Stimulated activated CD4-positive, alpha-beta T cell treated with anti-CD3 and anti-CD28 coated beads, Interleukin-12 subunit alpha, Interleukin-12 subunit beta, amount 100 ng/mL, for 24 hours (primary cell): Measurements from ENCODE around the gene SDHAF2.
"Not testable (repeated sequence)": the region's sequence is repeated elsewhere in the genome, so short reads cannot be mapped to it uniquely, and the experiment has no call there.

Experiments used
- DNase-seq, 2 experiments: peaks; one replicate each; pipeline ENCODE4 v3.0.0-alpha.2; 2020; ENCODE audit warnings: low read depth in 2 of 2

Gene SDHAF2

DNA sequence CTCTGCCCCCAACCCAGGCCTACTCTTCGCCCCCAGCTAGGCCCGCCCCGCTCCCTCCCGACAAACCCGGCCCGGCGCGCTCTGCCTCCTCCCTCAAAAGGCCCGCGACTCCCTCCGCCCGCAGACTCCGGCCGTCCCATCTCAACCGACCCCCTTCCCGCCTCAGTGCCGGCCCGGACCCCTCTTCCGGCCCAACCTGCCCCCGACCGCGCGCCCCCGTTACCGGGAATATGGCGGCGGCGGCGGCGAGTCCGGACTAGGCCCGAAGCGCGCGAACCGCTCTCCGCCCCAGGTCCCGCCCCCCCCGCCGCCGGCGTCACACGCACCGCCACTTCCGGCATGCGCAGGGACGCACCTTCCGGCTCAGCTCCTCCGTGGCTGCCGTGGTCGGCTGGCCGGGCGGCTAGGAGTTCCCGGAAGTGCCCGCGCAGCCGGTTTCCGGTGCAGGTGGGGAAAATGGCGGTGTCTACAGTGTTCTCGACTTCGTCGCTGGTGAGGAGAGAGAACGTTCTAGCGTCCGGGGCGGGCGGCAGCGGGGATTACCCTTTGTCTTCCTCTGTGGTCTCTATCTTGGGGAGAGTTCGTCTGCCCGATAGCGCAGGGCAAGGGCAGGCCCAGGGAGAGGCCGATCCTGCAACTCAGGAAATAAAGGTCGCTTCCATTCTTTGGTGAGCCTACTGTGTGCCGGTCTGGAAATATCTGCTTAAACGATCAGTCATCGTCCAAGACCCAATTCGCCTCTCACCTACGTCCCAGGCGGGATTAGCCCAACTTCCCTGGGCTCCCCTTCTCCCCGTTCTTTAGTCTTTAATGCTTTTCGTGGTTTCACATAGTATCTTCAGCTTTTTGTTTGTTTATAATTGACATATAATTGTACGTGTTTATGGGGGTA lies at the start of gene SDHAF2, which contains the start of gene CPSF7:
TSS of gene SDHAF2 (plus strand) at position 434 of the 892 bp plus-strand sequence. CDS start at position 457, 23 bp downstream.
TSS of gene CPSF7 (minus strand) at position 285 of the 892 bp plus-strand sequence. CDS start 740 bp downstream, outside the sequence.
- DNase-seq: peak; percentile 95 to 97

DNA sequence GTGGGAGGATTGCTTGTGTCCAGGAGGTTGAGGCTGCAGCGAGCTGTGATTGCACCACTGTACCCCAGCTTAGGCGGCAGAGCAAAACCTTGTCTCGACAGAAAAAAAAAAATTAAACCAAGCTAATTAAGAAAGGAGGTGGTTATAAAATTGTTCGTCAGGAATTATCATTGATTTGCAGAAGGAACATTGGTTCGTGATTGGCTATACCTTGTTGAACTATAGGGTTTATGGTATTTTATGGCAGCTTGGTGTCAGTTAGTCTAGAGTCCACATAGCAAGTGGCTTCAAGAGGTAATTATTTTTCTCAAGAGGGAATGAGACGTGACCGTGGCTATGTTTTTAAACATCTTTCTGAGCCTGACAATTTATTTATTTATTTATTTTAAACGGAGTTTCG lies 49.0 kb upstream of the SDHAF2 start:
- no peak for DNase-seq

DNA sequence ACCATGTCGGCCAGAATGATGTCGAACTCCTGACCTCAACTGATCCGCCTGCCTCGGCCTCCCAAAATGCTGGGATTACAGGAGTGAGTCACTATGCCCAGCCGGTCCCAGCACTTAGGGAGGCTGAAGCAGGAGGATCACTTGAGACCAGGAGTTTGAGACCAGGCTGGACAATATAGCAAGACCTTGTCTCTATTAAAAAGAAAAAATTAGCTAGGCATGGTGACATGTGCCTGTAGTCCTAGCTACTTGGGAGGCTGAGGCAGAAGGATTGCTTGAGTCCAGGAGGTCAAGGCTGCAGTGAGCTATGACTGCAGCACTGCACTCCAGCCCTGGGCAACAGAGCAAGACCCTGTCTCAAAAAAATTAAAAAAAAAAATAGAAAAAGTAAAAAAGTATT lies 46.1 kb upstream of the SDHAF2 start:
- DNase-seq: not testable (repeated sequence)

DNA sequence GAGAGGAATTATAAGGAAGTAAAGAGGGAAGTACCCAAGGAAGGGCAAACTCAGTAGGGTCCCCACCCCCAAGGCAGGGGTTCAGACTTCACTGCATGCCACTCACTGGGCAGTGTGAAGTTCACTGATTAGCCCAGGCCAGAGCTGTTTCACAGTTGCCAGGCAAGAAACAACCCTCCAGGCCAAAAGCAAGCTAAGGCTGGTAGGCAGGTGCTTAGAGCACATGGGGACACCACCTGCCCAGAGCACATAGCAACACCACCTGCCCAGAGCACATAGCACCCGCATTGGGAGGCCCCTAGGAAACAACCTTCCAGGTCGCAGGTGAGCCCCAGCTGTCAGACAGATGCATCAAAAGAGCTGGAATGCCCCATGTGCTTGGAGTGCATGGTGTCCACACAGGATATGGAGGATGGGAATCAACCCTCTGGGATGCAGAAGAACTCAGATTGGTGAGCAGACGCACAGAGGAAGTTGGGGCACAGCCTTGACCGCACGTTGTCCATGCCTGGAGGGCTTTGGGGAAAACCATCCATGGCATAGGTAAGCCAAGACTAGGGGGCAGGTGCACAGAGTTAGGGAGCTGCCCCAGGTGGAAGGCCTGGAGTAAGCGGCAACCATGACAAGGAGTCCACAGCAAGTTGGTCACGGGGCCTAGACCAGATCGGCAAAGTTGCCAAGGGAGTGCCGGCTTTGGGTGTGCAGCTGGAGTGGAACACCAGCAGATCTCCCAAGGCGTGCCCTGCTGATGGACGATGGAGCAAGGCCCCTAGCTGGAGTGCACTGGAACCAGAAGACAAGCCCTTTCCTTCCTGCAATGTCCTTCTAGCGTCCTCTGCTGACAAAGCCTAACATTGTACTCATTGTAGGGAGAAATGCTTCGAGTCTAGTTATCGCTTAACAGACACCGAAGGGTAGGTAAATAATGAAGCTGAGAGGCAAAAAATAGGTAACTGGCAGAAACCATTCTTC lies 45.4 kb upstream of the SDHAF2 start:
- no peak for DNase-seq

DNA sequence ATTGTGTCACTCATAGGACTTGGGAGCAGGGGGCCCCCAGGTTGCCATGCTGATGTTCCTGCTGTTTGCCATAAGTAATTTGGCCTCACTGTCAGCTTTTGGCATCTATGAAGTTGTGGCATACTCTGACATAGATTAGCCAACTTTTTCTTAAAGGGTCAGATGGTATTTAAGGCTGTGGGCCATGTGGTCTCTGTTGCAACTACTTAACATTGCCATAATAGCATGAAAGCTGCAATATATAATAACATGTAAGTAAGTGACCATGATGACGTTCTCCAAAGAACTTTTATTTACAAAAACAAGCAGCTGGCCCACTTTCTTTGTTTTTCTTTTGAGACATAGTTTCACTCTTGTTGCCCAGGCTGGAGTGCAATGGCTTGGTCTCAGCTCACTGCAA lies 39.8 kb upstream of the SDHAF2 start:
- DNase-seq: no peak

DNA sequence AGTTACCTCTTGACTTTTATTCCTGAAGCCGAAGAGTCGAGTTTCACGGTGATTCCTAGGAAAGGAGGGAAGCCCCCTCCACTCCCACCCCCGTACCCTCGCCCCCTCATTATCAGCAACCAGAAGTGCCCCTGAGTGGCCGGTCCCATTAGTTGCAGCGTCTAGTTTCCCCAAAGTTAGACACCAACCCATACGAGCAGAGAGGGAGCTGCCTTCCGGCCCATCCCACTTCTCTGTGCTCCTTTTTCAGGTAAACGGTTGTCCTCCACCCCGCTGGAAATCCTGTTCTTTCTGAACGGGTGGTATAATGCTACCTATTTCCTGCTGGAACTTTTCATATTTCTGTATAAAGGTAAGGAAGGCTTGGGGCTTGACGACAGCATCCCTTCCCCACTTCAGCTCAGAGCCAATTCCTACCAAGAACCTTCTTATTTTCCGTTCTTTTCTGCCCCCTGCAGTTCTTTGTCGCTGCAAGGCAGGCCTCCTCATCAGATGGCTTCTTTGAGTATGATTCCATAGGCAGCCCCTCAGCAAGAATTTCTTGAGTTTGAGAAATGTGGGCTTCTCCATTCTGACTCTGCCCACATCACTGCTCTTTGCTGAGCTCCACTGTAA lies 36.8 kb upstream of the SDHAF2 start:
- no peak for DNase-seq

DNA sequence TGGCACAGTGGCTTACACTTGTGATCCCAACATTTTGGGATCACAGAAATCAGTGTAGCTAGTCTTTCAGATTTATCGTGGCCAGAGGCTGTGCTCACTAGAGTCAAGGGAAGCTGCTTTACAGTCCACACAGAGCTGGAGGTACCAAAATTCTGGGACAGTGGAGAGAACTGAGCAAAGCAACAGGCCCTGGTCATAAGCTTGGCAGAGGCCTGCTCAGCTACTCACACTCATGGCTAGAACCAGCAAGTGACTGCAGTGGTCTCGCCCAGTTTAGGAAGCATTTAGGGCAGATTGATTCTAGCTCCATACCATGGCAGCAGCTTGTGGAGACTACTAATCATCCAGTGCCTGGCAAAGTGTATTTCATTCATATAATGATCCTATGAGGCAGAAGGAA lies 28.8 kb upstream of the SDHAF2 start:
- no peak for DNase-seq

DNA sequence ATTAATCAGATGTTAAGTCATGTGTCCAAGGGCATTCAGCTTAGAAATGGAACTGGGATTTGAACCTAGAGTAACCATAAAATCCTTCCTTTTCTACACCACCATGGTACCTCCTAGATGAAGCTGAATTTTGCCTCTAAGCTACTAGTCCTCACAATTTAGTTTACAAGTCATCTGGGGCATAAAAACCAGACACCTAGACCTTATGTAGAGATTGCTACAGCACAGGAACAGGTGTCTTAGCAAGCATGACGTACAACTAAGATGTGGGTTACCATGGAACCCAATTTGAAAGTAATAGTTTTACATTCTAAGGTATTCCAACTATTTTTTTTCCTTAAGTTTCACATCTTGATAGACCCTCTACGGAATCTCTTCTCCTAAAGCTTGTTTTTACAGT lies 28.4 kb upstream of the SDHAF2 start:
- DNase-seq: no peak

DNA sequence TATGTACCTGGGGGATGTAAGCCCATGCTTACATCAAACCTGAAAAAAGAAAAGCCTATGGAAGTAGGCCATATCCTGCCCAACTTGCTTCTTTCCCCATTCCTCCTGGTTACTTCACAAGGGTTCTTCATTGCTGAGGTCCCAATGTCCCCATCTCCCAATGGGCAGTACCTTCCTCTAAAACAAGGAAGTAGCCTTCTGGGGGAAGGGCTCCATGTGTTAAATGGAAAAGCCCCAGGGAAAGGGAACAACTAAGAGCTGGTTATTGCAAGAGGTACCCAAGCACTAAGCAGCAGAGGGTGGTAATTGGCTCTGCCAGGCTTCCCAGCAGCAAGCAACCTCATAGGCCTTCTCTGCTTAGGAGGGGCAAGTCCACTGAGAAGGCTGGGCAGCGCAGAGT lies 26.3 kb upstream of the SDHAF2 start:
- no peak for DNase-seq

DNA sequence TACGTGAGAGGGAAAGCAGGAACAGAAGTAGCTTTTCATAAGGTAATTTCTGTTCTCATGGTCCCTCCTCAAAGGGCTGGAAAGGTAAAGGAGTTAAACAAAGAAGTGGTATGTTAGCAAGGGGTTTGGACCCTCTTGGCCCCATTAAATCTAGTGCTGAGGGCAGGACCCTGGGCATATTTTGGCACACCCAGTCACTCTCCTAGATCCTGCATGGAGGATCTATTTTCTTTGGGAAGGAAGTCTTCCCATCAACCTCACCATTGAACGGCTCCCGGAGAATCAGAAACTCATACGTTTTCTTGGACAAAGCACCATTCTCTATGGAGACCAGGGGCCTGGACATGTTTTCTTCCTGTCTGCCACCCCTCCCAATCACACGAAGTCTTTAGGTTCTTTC lies 25.8 kb upstream of the SDHAF2 start:
- no peak for DNase-seq

DNA sequence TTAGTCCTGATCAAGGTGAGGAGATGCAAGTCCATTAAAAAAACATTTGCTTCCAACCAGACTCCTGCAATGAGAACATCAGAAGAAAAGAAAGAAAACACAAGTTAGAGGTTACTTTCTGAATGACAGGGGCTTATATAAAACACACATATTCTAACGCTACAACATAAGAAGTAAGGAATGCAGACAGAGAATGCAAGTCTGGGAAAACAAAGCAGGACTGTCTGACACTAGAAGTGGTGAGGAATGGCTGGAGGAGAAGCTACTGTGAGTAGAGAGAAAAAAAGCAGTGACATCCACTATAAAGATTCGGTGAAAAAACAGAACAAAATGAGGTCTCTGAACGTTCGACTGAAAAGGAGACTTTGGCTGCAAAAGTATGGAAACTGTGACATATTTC lies 25.3 kb upstream of the SDHAF2 start:
- no peak for DNase-seq

DNA sequence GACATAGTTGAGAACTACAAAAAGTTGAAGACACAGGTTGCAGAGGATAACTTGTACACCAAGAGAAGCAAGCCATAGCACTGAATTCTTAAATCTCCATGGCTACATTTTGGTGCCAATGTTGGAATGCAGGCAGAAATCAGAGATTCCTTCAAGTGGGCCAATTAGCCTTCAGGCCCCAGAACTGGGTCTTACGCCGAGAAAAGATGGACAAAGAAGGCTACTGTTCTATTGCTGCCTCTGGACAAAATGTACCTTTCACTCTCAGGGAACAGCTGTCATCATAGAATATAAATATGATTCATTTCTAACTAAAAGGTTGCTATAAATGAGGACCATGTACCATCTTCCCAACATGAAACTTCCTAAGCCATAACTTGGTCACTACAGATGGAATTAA lies 23.9 kb upstream of the SDHAF2 start:
- no peak for DNase-seq

DNA sequence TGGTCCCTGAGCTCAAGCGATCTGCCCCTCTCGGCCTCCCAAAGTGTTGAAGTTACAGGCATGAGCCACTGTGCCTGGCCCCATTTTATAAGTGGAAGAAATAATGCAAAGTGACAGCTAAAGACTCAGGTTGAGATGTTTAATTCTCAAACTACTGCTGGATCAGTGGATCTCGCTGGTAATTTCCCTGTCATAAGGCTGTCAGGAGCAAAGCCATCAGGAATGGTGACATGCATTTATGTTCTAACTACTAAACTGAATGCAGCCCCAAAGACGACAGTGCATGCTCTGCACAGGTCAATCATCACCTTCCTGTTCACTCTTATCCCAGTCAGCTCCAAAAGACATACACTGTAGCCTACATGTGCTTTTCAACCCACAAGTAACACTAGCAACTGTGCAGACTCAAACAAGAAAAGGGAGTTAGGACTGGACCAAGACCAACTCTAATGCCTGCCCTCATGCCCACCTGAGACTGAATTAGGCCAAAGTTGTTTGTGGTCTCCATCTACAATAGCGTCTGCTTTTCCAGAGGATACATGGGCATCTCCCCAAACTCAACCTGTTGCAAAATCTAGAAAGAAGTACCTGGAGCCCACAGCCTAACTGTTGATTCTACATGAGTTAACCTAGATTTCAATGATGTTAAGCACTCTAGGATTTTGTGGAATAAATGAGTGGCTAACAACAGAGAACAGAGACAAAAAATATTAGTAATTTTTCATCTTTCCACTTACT lies 22.8 kb upstream of the SDHAF2 start:
- no peak for DNase-seq

DNA sequence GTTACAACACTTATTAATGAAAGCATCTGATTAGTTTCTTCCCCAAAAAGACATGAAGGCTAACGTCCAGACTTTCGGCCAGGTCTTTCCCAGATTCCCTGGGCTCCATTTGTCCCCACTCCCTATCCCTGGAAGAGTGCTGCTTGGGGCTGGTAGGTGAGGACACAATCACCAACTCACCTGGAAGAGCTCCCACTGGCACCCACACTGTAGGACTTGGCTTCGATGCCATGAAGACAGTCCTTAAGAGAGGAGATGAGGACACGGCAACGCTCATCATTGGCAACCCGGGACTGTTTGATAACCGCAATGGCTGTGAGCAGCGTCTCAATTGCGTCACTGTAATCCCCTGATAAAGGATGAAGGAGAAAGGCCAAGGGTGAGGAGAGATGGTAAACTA lies 18.3 kb upstream of the SDHAF2 start:
- no peak for DNase-seq

DNA sequence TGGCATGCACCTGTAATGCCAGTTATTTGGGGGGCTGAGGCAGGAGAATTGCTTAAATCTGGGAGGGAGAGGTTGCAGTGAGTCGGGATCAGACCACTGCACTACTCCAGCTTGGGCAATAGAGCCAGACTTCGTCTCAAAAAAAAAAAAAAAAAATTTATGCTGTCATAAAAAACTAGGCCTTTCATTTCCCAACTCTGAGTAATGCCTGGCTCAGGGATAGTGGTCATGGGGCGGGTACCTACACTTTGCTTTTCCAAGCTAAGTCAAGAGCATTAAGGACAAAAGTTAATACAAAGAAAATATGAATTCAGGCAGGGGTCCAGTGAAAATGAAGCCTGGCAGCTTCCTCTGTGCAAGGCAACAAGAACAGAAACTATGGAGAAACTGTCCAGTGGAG lies 16.4 kb upstream of the SDHAF2 start:
- no peak for DNase-seq

DNA sequence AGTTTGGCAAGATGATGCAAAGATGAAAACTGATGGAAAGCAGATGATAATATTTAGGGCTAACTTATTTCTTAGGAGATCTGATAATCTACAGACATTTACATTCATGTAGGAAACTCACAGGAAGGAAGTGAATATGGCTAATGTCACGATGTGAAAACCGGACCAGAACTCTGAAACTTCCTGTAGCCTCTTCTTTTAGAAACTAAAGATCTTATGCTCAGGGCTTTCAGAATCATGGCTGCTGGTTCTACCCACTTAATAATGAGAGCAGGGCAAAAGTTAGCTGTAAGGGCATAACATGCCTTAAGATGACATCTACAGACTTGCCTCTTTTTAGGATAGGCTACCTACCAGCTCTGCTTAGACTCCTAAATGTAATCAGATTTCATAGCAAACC lies 15.4 kb upstream of the SDHAF2 start:
- DNase-seq: no peak

DNA sequence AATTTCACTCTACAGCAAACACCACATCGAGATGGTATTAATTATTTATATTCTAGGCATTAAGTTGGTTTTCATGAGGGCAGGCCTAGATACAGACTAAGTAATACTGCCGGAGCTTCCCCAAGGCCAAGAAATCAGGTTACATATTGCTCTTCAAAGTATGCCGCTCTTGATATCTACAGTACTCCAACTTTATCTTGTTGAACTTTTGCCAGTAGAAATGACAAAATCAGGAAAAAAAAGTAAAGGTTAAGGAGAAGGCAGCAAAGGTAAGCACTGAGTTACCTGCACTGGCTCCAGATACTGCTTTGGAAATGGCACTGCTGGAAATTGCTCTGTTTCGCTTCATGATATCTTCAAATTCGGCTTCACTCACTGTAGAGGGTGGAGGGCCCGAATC lies 14.5 kb upstream of the SDHAF2 start:
- no peak for DNase-seq

DNA sequence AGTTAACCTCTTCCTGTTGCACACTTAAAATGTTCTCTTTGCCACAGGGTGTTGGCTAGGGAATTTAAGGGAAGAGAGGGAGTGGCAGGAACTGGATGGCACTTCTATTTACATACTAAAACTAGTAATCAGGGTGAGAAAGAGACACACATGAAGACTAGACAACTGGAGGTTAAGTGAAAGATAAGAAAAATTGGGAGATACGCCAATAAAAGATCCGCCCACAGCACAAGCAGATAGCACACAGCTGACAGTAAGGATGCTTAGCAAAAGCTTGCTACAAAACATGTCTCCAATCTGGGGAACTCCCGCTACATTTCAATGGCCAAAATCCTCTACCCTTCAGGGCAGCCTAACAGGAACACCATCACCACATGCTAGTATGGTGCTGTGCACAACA lies 13.0 kb upstream of the SDHAF2 start:
- no peak for DNase-seq

DNA sequence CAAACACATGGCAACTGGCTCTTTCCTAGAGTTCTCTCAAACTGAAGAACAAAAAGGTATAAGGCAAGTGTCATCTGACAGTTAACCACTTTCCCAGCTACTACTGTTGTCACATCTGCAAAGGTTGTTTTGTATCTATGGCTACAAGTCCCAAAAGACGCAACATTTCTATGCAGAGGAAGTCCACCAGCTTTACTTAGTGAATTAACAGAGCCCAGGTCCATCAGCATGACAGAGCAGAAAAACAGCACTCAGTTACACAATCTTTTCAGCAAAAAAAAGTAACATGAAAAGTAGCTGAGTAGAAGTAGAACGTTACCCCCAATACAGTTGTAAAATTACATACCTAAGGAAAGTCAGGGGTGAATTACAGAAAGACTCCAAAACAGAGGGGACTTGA lies 12.3 kb upstream of the SDHAF2 start:
- no peak for DNase-seq

DNA sequence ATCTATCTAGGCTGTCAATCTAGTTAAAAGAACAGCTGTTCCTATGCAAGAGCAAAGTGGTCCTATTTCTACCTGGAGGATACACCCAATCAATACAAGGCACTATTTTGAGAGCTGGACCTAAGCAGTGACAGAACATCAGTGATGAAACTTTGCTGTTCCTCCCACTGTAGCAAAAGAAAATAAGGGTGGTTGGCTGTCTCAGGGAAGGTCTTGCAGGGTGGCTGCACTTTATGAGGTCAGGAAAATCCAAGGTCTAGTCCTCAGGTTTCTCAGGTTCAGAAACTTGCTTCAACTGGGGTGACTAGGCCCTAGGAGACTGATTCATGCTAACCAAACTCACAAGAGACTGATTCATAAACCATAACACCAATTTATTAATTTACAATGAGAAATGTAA lies 11.8 kb upstream of the SDHAF2 start:
- no peak for DNase-seq

DNA sequence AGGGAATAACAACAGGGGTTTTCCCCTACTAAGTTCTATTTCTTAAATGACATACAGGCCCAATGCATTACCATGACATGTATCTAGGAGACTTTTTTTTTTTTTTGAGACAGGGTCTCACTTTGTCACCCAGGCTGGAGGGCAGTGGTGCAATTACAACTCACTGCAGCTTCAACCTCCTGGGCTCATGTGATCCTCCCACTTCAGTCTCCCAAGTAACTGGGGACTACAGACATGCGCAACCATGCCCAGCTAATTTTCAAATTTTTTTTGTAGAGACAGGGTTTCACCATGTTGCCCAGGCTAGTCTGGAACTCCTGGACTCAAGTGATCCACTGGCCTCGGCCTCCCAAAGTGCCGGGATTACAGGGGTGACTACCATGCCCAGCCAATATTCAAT lies 7.7 kb upstream of the SDHAF2 start:
- no peak for DNase-seq
